ENCODE results near the gene SERPINA12. TPM values are rescaled to one million over a fixed set of nuclear protein-coding genes. Genes with fewer than 3 reads are reported as not detected.

The SERPINA12 gene
- total RNA-seq, 1 experiment from 2014 or later = not detected

DNA sequence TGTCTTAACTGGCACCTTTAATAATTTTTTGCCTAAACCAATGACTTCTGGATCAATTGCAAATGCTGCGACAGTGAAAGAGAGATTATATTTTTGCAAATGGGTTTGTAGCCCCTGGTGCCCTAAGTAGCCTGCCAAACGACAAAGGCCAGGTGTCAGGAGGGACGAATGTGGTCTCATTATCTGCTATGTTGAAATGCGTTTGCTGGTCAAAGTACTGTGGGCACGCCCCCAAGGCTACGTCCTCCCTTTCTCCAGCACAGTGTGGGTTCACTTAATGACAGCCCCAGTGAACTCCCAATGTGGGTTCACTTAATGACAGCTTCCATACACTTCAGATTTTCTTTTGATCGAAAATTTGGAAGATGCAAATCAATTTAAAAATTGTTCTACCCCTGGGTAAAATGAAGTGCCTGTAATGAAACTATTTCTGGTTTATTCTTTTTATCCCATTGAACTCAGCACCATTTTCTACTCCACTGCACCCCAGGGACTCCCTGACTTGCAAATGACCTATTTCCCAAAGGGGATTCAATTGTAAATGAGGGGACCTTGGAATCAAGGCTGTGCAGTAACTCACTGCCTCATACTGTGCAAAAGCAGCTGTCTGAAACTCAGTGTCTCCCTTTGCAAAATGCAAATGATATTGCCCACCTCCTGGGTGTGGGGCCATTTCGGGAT is 58.0 kb downstream of the SERPINA12 start:
- TF ChIP-seq, protein P1, sequence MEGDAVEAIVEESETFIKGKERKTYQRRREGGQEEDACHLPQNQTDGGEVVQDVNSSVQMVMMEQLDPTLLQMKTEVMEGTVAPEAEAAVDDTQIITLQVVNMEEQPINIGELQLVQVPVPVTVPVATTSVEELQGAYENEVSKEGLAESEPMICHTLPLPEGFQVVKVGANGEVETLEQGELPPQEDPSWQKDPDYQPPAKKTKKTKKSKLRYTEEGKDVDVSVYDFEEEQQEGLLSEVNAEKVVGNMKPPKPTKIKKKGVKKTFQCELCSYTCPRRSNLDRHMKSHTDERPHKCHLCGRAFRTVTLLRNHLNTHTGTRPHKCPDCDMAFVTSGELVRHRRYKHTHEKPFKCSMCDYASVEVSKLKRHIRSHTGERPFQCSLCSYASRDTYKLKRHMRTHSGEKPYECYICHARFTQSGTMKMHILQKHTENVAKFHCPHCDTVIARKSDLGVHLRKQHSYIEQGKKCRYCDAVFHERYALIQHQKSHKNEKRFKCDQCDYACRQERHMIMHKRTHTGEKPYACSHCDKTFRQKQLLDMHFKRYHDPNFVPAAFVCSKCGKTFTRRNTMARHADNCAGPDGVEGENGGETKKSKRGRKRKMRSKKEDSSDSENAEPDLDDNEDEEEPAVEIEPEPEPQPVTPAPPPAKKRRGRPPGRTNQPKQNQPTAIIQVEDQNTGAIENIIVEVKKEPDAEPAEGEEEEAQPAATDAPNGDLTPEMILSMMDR (conservative IDR thresholded peaks at IDR 0.05) = no peak
- peaks cover 0 to 20% (median 13%) of the 10 kb centered on the region in 3 experiments; a peak in 5 of 7 replicates for H3K36me3 Mint-ChIP-seq (ENCODE audit: insufficient read depth in 1 of 3, low read depth in 3 of 3)

More for the DNA sequence above, 58.0 kb downstream of the SERPINA12 start:
- Histone ChIP-seq H3K27ac (ENCODE audit: insufficient read length, low read depth, low read length) (no peak overlapping the region), H3K79me2 (ENCODE audit: insufficient read depth, low read length) (no peaks in the 10 kb centered on the region), H2BK5ac (ENCODE audit: insufficient read length, low read length) (no peak overlapping the region), H4K5ac (ENCODE audit: insufficient read length, low read depth, low read length) (no peak overlapping the region), H4K20me1 (ENCODE audit: control insufficient read depth, insufficient read depth, insufficient read length) (no peaks in the 10 kb centered on the region), H2BK20ac (ENCODE audit: low read depth, low read length, poor library complexity, severe bottlenecking) (no peak overlapping the region), H3K23ac (ENCODE audit: insufficient read length, low read depth, low read length) (no peak overlapping the region), H2AFZ (ENCODE audit: low read length) (no peak overlapping the region), H3K18ac (ENCODE audit: insufficient read length, low read depth, low read length) (no peak overlapping the region), H4K91ac (ENCODE audit: insufficient read length, low read depth, low read length) (no peak overlapping the region), H2BK15ac (ENCODE audit: low read depth, low read length) (no peak overlapping the region), H2BK12ac (ENCODE audit: insufficient read length, low read depth, low read length) (no peak overlapping the region), H3K14ac (ENCODE audit: insufficient read depth, low read length) (no peak overlapping the region), H3K9me3 (ENCODE audit: control insufficient read depth, low read depth, low read length) (no peaks in the 10 kb centered on the region), H2AK5ac (ENCODE audit: insufficient read length, low read length) (no peak overlapping the region), H3K4me1 (ENCODE audit: insufficient read depth, low read length) (peaks cover 12% of the 10 kb centered on the region; the same call in 1 of the 2 replicates), H3K56ac (ENCODE audit: insufficient read length, low read depth, low read length) (no peak overlapping the region), H3K79me1 (ENCODE audit: insufficient read depth, low read depth, low read length, poor library complexity, severe bottlenecking) (no peaks in the 10 kb centered on the region), H3K4ac (ENCODE audit: low read depth, low read length) (no peak overlapping the region), H3K23me2 (ENCODE audit: insufficient read length, low read depth, low read length, poor library complexity, severe bottlenecking) (no peaks in the 10 kb centered on the region), H3K9ac (ENCODE audit: extremely low read depth, insufficient read length, low read length) (no peak overlapping the region), H3K27me3 (ENCODE audit: insufficient read depth, low read length) (no peaks in the 10 kb centered on the region), H2BK120ac (ENCODE audit: low read depth, low read length, poor library complexity, severe bottlenecking) (no peak overlapping the region), H3K4me2 (ENCODE audit: insufficient read depth, insufficient read length, low read length) (peak overlapping the region; percentile 48), H4K8ac (replicated peaks; ENCODE audit: insufficient read length, low read depth, low read length) (no peak overlapping the region), H3T11ph (ENCODE audit: low read length) (no peak overlapping the region)
- Mint-ChIP-seq H3K9me3 (peaks cover 13 to 24% of the 10 kb centered on the region in 2 experiments), H3K27me3 (ENCODE audit: low read depth) (peaks cover 11% of the 10 kb centered on the region), H3K4me3 (peak overlapping the region; percentile 21 to 41; a peak in 3 of 5 replicates), H3K4me1 (peaks cover 42 to 44% of the 10 kb centered on the region in 2 experiments), H3K27ac (peak overlapping the region in 2 of 3 experiments; percentile 6 to 34; a peak in 3 of 7 replicates)
- no CpG with 5 or more reads among the region's 8 CpGs for WGBS (ENCODE audit: extremely low coverage, insufficient read length, low lambda C conversion rate)
- peak; percentile 55 for DNase-seq

Measured in H9 (cell line).